HG02973 (cell line): Measurements from ENCODE around the gene KCNN3.

Source experiments
- ATAC-seq: cut with Tn5 transposase; IDR thresholded peaks from one replicate; pipeline ENCODE4 v1.9.1; 2021; ENCODE audit warnings: moderate library complexity; ENCODE audit not compliant: unreplicated experiment

The KCNN3 gene

DNA sequence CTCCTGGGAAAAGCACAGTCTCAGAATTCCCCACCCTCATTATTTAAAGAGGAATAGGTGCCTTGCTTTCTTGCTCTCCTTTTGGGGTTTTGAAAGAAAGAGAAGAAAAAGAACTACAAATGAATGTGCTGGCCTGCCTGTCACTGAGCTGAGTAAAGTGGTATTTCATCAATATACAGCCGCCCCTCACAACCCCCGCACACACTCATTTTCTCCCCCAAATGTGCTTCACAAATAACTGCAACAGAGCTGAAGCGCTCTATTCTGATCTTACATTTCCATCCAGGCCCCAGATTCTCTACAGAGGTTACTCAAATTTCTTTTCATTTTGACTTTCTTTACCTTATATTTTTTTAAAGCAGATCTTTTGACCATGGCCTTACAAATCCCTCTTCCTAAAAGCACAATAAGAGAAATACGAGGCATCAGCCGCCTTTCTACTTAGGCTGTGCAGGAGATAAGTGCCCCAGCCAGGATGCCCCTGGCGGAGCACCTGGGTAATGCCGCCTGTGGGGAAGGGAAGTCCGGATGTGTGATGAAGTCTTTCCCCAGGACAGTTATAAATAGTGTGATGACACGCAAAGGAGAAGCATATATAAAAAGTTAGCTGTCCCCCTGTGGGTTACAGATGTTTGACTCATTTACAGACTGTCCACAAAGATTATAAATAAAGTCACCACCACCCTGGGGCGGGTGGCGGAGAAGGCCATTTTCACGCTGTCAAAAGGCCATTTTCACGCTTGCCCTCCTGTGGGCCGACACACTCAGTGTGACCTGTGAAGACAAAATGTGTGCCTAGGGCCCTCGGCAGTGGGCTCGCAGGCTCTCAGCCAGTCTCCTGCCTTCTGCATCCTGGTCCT is 6.5 kb downstream of the KCNN3 start:
- no peak for ATAC-seq

DNA sequence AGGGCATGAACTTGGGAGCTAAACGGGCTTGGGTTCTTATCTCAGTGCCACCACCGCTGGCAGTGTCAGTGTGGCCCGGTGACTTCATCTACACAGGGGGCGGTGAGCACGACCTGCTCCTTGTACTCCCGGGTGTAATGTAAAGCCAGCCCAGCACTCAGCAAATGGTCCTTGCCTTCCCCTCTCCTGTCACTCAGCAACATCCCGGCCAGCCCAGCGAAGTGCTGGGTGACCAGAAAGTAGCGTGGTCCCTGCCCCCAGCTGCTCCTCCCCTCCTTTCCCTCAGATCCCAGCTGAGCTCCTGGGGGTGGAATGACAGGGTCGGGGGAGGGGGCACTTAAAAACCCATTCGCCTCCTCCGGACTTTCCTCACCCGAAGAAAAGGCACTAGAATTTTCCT is 7.2 kb downstream of the KCNN3 start:
- ATAC-seq: no peak

DNA sequence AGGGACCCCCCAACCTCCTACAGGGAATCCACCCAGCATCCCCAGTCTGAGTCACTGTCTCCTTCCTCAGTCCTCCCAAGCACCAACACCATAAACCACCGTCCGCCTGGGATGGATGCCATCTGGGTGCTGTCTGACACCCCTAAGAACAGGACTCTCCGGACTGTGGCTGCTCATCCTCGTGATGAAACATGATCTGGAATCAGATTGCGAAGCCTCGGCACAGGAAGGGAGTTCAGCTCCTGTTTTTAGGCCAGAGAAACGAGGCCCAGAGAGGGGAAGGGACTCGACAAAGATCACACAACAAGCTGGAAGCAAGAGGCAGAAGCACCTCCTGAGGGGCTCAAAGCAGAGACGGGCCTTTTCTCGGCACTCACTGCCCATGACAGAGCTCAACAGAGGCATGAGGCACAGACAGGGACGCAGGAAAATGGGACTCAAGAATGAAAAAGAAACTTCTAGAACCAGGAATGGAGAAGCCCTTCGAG is 8.4 kb downstream of the KCNN3 start:
- no peak for ATAC-seq

DNA sequence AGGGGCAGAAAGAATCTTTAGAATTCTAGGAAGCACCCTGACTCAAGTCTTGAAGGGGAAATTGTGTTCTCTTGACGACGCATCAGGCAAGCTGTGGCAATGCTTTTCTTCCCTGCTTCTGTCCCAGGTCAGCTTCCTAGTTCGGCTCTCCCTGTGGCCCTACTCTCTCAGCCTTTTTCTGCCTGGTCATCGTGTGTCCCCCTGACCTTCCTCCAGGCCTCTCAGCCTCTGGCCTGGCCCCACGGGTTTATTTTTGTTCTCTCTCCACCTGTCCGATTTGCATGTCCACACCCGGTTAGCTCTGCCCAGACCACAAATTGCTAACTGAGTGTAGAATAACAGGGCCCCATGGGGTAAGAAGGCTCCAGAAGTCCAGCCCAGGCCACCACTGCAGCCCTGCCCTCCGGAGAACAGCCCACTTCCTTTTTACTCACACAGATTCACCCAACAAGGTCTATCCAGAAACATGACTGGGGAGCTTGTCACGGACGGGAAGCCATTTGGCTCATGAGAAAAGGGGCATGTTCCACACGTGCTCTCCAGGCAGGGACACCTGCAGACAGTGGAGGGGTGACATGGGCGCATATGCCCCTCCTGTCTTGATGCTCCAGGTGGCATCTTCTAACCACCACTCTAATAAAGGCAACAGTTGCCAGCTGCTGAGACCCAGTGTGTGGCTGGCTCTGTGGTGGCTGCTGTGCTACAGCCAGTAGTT is 9.8 kb downstream of the KCNN3 start:
- peak; percentile 47 for ATAC-seq

DNA sequence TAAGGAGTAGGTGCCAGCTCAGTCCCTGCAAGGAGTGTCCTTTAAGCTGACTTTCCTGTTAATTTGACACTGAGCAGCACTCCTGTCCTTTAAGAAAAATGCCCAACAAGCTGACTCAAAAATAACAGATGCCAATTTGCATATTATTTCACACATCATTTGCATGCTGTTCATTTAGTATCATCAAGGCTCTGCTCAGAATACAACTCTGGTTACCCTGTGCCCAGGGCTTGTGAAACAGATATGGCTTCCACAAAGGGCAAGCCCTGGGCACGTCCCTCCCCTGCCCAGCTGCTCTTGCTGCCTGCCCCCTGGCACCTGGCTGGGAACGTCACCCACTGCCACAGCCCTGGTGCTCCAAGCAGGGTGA is 10.3 kb downstream of the KCNN3 start:
- ATAC-seq: peak; percentile 34

DNA sequence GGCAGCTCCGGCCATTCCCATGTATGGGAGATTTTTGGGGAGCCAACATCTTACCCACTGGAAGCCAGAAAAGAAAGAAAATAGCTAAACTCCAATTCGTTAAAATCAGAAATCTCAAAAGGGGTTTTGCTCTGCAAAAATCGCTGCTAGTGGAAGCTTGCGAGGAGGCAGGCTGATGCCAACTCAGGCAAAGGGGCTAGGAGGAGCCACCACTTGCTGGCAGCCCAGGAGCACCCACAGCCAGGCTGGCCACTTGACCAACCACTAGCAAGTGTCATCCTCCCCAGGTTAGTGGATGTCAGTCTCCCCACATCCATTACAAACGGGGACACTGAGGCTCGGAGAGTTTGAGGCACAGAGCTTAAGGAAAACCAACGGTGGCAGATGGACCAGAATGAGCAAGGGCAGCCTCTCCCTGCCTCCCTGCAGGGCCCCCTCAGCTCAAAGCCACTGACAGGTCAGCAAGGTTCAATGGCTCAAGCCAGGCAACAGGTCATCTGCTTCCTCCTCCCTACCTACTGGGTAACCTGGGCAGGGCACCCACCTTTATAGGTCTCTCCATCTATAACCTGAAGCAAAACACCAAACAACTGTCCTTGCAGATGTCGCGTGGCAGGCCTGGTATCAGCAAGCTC is 10.8 kb downstream of the KCNN3 start:
- ATAC-seq: no peak

DNA sequence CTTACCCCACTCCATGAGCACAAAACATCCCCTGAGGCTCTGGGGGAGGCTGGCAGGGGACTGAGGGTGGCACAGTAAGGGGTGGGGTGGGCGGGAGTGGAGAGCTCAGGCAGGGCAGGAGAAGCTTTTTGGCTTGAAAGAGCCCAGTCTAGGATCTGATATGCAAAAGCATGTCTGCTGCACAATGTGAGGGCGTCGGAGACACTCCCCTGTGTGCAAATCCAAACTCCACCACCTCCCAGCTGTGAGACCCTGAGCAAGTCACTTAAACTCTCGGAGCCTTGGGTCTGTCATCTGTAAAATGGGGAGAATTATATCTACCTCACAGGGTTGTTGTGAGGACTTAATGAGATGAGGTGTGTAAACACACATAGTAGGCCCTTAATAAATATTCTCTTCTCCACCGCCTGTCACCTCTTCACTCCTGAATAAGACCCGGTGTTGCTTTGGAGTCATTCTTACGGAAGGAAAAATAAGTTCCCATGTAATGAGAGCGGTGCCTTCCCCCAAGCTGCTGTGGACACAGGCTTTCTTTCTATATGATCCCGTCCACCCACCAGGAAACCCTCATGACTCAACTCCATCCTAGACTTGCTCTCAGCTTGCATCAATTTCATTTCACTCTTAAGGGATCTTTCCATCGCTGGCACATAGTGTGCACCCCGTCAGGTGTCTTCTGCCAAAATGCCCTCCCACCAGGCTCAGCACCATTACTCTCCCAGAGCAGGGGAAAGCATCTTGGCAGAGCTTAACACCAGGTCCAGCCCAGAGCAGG is 12.5 kb downstream of the KCNN3 start:
- no peak for ATAC-seq

DNA sequence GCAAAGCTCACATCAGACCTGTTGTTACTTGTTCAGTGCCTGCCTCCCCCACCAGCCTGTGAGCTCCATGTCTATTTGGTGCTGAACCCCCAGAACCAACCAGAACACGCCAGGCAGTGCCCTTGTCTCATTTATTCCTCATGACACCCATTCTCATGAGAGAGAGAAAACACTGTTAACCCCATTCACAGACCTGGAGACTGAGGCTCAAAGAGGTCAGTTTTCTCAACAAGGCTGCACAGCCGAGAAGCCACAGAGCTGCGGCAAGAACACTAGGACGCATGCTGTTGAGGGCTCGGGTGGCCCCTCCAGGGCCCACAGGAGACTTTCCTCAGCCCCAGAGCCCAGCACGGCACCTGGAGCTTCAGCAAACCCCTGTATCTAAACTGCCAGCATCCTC is 13.1 kb downstream of the KCNN3 start:
- ATAC-seq: no peak

DNA sequence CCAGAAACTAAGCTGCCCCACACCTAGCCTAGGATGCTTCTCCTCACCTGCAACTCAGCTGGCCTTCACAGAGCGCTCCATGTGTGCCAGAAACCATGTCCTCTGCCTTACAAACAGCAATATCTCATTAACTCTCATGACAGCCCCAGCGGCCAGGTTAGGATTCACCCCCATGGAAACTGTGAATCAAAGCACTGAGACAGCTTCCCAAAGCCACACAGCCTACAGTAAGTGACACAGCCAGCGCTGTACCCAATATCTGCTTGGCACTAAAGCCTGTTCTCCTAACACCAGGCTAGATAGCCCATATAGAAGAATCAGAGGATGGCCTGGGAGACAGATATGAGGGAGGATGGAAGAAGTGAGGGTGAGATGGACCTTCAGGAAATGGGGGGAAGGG is 13.5 kb downstream of the KCNN3 start:
- no peak for ATAC-seq

DNA sequence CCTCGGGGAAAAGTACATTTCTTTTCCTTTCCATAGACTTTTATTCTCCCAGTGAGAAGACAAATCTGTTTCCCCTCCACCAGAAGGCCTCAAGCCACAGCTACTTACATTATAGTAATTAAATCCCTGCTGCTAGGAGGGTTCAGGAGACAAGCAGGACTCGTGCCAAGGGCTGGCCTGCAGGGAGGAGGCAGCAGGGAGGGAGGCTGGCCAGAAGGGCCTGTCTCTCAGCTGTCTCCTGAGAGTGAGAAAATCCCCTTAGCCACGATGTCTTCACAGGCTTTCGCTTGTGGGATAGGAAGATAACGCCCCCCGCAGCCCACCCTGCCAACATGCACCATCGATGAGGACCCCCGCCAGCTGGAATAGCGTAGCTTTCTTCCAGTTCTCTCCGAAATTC is 14.0 kb downstream of the KCNN3 start:
- ATAC-seq: no peak

DNA sequence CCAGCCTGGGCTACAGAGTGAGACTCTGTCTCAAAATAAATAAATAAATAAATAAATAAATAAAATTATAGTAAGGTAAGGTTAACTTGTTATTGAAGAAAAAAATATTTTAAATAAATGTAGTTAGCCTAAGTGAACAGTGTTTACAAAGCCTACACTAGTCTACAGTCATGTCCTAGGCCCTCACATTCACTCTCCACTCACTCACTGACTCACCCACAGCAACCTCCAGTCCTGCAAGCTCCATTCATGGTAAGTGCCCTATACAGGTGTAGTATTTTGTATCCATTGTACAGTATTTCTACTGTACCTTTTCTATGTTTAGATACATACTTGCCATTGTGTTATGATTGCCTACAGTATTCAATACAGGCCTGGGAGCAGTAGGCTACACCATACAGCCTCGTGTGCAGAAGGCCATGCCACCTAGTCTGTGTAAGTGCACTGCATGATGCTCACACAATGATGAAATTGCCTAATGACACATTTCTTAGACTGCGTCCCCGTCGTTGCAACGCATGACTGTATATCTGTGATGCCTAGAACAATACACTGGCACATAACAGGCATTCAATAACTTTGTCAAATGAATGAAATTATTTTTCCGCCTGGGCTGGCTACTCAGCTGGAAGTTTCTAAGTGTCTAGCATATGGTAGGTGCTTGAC is 14.8 kb downstream of the KCNN3 start:
- no peak for ATAC-seq

DNA sequence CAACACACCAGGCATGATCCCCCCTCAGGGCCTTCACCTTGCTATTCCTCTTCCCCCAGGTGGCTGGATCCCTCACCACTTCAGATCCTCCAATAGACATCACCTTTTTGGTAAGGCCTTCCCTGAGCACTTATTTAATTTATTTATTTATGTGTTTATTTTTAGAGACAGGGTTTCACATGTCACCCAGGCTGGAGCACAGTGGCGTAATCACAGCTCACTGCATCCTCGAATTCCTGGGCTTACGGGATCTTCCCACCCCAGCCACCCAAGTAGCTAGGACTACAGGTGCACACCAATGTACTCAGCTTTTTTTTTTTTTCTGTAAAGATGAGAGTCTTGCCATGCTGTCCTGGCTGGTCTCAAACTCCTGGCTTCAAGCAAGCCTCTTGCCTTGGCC is 17.2 kb downstream of the KCNN3 start:
- ATAC-seq: no peak

DNA sequence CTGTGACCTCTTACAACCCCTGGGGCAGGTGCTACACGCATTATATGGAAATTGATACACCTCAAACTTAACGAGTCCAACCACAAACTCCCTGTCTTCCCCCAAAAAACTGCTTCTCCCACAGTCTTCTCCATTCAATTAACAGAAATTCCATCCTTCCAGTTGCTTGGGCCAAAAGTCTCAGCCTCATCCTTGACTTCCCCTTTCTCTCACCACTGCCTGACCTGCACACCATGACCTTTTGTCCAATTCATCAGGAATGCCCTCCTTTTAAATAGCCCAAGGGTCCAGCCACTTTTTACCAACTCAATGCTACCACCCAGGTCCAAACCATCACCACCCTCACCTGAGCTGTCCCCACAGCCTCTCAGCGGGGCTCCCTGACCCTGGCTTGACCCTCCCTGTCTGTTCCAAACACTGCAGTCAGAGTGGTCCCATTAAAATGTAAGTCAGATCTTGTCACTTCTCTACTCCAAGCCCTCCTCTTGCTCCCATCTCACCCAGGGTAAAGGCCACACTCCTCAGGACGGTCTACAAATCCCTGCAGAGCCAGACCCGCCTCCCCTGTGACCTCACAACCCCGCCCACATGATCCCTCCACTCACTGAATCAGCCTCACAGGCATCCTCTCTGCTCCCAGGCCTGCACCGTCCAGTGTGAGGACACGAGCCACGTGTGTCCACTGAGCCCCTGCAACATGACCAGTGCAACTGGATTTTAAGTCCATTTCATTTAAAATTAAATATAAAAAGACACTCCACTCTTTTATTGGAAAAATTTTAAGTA is 18.5 kb downstream of the KCNN3 start:
- no peak for ATAC-seq

DNA sequence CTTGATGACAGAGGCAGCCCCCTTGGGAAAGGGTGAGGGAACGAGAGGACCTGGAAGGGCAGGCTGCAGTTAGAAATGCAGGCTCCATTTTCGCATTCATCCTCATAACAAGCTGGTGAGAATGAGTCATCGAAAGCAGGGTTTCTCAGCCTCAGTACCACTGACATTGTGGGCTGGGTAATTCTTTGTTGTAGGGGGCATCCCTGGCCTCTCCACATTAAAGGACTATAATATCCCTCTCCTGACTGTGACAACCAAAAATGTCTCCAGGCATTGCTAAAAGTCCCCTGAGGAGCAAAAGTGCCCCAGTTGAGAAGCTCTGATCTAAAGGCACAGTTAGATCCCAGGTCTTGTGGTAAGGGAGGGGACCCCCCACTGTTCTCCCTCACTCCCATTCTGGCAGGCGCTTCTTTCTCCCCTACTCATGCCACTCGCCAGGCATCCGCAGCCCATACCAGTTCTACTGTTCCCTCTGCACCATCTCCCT is 20.4 kb downstream of the KCNN3 start:
- no peak for ATAC-seq

DNA sequence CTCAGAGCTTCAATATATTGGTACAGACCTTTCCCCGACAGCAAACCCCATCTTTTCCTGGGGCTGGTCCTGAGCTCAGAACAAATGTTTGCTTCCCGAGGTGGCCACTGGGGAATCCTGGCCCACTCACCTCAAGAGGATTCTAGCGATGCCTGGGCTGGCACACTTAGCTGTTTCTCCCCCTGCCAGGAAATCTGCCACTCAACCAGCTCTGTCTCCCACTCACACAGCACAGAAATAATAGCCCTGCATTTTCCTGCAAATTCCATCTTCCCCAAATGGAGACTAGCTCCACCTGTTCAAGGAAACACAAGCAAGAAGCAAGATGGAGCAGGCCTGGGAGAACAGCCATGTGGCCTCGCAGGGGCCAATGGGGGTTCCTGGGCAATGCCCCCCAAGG is 21.1 kb downstream of the KCNN3 start:
- no peak for ATAC-seq

DNA sequence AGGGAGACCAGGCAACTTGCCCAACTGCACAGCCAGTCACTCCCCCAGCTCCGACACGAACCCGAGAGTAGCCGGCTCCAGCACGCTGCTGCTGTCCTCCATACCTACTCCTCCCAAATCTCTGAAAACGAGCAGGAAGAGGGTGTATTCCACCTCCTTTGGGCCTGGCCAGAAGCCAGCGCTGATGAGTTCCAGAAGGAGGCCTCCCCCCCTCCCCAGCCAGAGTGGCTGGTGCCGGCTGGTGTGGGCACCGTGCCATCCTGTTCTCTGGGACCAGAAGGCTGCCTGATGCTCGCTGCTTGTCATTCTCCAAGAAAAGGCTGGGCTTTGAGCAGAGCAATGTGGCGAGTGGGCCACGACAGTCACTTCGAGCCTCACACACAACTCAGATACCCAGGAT is 22.2 kb downstream of the KCNN3 start:
- ATAC-seq: no peak

DNA sequence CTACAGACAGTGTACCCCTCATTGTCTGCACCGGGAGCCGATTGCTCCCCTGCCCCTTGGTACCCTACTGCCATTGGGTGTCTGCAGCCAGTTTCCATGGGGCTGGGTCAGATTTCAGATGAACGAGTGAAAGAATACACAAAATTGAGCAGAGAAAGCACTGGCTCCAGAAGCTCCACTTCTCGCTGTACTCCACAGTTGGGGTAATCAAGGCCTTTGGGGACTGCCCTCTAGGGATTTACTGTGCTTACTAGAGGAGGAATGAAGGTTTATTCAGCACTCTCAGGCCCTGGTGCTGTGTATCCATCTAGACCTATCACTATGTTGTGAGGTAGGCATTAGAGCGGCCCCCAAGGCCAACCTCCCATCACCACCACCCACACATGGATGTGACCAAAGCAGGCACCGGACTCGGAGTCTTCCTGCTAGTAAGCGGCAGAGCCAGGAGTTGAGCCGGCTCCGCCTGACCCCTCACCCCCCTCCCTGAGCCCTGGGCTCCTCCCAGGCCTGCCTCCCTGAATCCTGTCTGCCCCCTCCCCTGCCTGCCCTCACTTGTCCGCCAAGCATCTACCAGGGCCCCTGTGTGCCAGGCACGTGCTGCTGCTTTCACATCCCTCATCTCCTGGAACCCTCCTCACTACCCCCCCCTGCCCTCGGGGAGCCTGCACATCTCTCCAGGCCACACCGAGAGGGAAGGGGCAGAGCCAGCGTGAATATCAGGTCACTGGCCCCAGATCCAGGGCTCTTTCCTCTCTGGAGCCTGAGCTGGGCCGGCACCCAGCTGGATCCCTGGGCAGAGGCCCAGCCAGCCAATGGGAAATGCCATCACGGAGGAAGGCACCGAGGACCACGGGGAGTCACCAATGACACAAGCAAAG is 23.3 kb downstream of the KCNN3 start:
- ATAC-seq: no peak

DNA sequence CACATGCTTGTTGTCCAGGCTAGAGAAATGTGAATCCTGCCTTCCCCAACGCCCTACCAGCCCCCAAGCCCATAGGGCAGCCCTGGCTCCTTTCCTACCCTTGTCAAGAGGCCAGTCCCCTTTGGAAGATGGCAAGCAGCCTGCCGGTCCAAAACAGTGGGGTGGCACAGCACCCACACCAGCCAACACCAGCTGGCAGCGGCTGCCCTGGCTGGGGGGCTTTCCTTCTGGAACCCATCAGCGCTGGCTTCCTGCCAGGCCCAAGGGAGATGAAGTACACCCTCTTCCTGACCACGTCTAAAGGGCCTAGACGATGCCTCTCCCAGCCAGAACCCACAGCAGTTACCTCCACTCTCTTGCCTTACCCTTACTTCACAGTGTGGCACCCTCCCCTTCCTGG is 24.2 kb downstream of the KCNN3 start:
- no peak for ATAC-seq

DNA sequence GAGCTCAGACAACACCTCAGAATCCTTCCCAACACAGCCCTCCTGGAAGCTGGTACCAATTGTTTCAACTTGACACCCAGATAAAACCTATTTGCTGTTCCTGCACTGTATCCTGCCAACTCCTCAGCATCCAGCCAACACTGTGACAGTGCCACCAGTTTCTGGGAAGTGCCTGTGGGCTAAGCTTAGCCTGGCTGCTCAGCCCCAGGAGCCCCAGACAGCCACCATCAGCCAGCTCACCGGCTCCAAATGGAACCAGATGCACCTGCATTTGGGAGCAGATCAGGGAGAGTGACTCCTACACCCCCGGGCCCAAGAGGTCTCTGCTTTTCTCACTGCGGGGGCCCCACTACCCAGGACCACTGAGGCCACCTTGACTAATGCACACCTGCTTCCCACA is 24.9 kb downstream of the KCNN3 start:
- ATAC-seq: no peak
